GM12878 (cell line): ENCODE results near the gene PRUNE1. TPM values are rescaled to one million over a fixed set of nuclear protein-coding genes. Genes with fewer than 3 reads are reported as not detected.

Source experiments
- ATAC-seq: fragments of 200-7000 bp; cut with Tn5 transposase; 3 replicates; pipeline ENCODE4 v1.9.1; 2020; ENCODE audit warnings: mild to moderate bottlenecking, moderate library complexity
- BruUV-seq: library from RNA; stranded (reverse); fragments of 400-500 nt; replicated peaks from 2 replicates; lab custom pipeline; 2021; lab: Mats Ljungman, UMichigan
- CTCF ChIA-PET: fragments of 300-600 bp; sonication (Branson Sonifier 250); formaldehyde crosslinking; extraction: SDS; loops from one replicate; lab custom pipeline; 2021; ENCODE audit warnings: inconsistent platforms; lab: Yijun Ruan, JAX
- POLR2A ChIA-PET: fragments of 350-600 bp; formaldehyde crosslinking; extraction: SDS; loops from one replicate; lab custom pipeline; 2021; ENCODE audit warnings: inconsistent platforms; lab: Charles Lee
- RAD21 ChIA-PET: fragments of 300-600 bp; sonication (Branson Sonifier 250); formaldehyde crosslinking; loops from one replicate; lab custom pipeline; 2023; ENCODE audit warnings: antibody characterized with exemption; ENCODE audit not compliant: unreplicated experiment; lab: Charles Lee
- SMC1A ChIA-PET: fragments of 300-600 bp; sonication (Branson Sonifier 250); formaldehyde crosslinking; loops from one replicate; lab custom pipeline; 2023; ENCODE audit not compliant: unreplicated experiment, uncharacterized antibody; lab: Charles Lee
- DNase-seq: peaks from one replicate; pipeline ENCODE4 v3.0.0-alpha.2; 2011; ENCODE audit warnings: low read depth, low spot score
- FAIRE-seq: peaks from 3 replicates; lab custom pipeline; 2011; peaks lifted over from hg19 to GRCh38; lab: Jason Lieb, UNC
- H2AFZ ChIP-seq: 2 replicates; pipeline ENCODE4 v1.6.0; 2011; ENCODE audit warnings: low read depth, low read length, control low read depth; ENCODE audit not compliant: control insufficient read depth
- H3K27ac ChIP-seq: 2 replicates; pipeline ENCODE4 v1.5.1; 2011; ENCODE audit warnings: control low read depth; ENCODE audit not compliant: control insufficient read depth, insufficient read depth
- H3K27me3 ChIP-seq, 2 experiments: replicated peaks in 1 of 2; 2 replicates each; pipeline versions ENCODE4 v1.6.0 to v1.6.1; 2011; ENCODE audit warnings: low read length in 1 of 2; ENCODE audit not compliant: control insufficient read depth in 2 of 2, insufficient read depth in 2 of 2
- H3K36me3 ChIP-seq, 2 experiments: 2 replicates each; pipeline ENCODE4 v1.5.1; 2011; ENCODE audit warnings: low read length in 1 of 2; ENCODE audit not compliant: control insufficient read depth in 2 of 2, insufficient read depth in 2 of 2
- H3K4me1 ChIP-seq: 2 replicates; pipeline ENCODE4 v1.6.1; 2011; ENCODE audit warnings: mild to moderate bottlenecking, low read length, moderate library complexity, mixed read lengths; ENCODE audit not compliant: control insufficient read depth, insufficient read depth
- H3K4me2 ChIP-seq: 2 replicates; pipeline ENCODE4 v1.6.0; 2011; ENCODE audit warnings: control low read depth; ENCODE audit not compliant: control insufficient read depth, insufficient read depth
- H3K4me3 ChIP-seq: fragments of 200-600 bp; sonication (generic); 2 replicates; pipeline ENCODE4 v1.5.1; 2016
- H3K79me2 ChIP-seq: 2 replicates; pipeline ENCODE4 v1.6.0; 2011; ENCODE audit warnings: low read length; ENCODE audit not compliant: control insufficient read depth, insufficient read depth
- H3K9ac ChIP-seq: 2 replicates; pipeline ENCODE4 v1.8.0; 2011; ENCODE audit warnings: low read length, control low read depth, mixed read lengths; ENCODE audit not compliant: control insufficient read depth, insufficient read depth
- H3K9me3 ChIP-seq: replicated peaks from 3 replicates; pipeline ENCODE4 v1.5.1; 2011; ENCODE audit warnings: mild to moderate bottlenecking, low read length; ENCODE audit not compliant: control insufficient read depth, insufficient read depth
- H4K20me1 ChIP-seq: 2 replicates; pipeline ENCODE4 v1.6.0; 2011; ENCODE audit not compliant: control insufficient read depth, insufficient read depth
- HDAC6 ChIP-seq: fragments of 200-600 bp; sonication (generic); IDR thresholded peaks from one replicate; pipeline ENCODE4 v1.8.0; 2017; ENCODE audit warnings: antibody characterized with exemption; ENCODE audit not compliant: unreplicated experiment
- IRF3 ChIP-seq: fragments of 450-650 bp; IDR thresholded peaks from 2 replicates; pipeline ENCODE4 v1.6.1; 2014; ENCODE audit warnings: mild to moderate bottlenecking
- RBBP5 ChIP-seq: fragments of 200-600 bp; sonication (generic); conservative IDR thresholded peaks from 2 replicates; pipeline ENCODE4 v1.6.1; 2016
- WGBS: methylation state at CpG from one replicate; pipeline ENCODE4 v1.1.6; 2016; ENCODE audit warnings: low lambda C conversion rate; ENCODE audit not compliant: insufficient replicate concordance, insufficient coverage; ENCODE audit errors: missing lambda C conversion rate; 5-methylcytosine and 5-hydroxymethylcytosine counted together
- in situ Hi-C: fragments of 300-500 bp; cut with MboI; formaldehyde crosslinking; loops from 9 replicates; pipeline ENCODE4 v1.14.3; 2018; ENCODE audit warnings: mixed read lengths
- intact Hi-C: fragments of 100-400 bp; cut with micrococcal nuclease; formaldehyde crosslinking; loops from one replicate; pipeline ENCODE4 v1.14.2; 2022; ENCODE audit not compliant: unreplicated experiment
- polyA plus RNA-seq, 11 experiments: library from polyadenylated mRNA; depleted of rRNA in 4 of 11; unstranded in 6 of 11; stranded (reverse) in 5 of 11; fragments of >200 nt; fragmentation: Nextera tagmentation in 4 of 11; fragmentation: Illumina TruSeq in 1 of 11; extraction: Ambion mirVana in 4 of 11; extraction: Trizol in 1 of 11; gene quantifications; 1 replicate in 1 of 11; 2 replicates in 10 of 11; pipeline versions ENCODE4 v1.2.1 to v1.2.3, GENCODE V29; 2011 to 2016; ENCODE audit warnings: inconsistent platforms in 2 of 11, missing spikeins in 2 of 11, low read depth in 1 of 11
- total RNA-seq, 4 experiments: library from RNA; depleted of rRNA in 3 of 4; stranded (reverse); fragments of >200 nt in 3 of 4; fragmentation: Illumina TruSeq in 1 of 4; extraction: Trizol in 1 of 4; gene quantifications; 2 replicates each; pipeline versions ENCODE4 v1.2.1 to v1.2.3, GENCODE V29; 2013 to 2021

PRUNE1 gene
- total and polyA plus RNA-seq, 10 of the 15 experiments (the other 5 are each of a cell fraction or from before 2014, with no cell fraction given): 4.7 to 24.5 (median 12.4) TPM

- in situ Hi-C loops: no loop called here
Observed at GRCh38 chr1:150972417-150972940, 35.8 kb upstream of the PRUNE1 start.

More at GRCh38 chr1:150972417-150972940, 35.8 kb upstream of the PRUNE1 start:
- ChIA-PET SMC1A (interaction anchor here (0.6 kb wide), 1 partner anchor 185 kb away, joined by 3 read pairs; no protein-coding TSS in a partner anchor), POLR2A (no interaction called here), CTCF (interaction anchor here (2.4 kb wide), 1 partner anchor 8 kb away, joined by 8 read pairs; no protein-coding TSS in a partner anchor)
- BruUV-seq: TSS peak; percentile 43
- Histone ChIP-seq H3K4me1 (peaks cover 7% of the 10 kb centered on the region; the same call in 1 of the 2 replicates), H3K4me3 (peak overlapping the region; percentile 87; the same call in 1 of the 2 replicates), H3K27ac (no peak overlapping the region), H3K4me2 (peak overlapping the region; percentile 77), H3K36me3 (peaks cover 2 to 6% of the 10 kb centered on the region in 2 experiments; a peak in 3 of 4 replicates), H2AFZ (no peak overlapping the region), H3K9me3 (no peaks in the 10 kb centered on the region)
- ATAC-seq: no peak
- intact Hi-C loops: loop anchor here (10.0 kb wide), 2 partner anchors 208 to 348 kb away; partner anchors contain the start of genes CTSS and ENSA
- TF ChIP-seq RBBP5: no peak
- TF ChIP-seq HDAC6: no peak
- no peak for TF ChIP-seq IRF3
- TF ChIP-seq, all 136 proteins: peak for 0
- no peak for FAIRE-seq
- no peaks in the 10 kb centered on the region for H4K20me1 ChIP-seq
- no peak for DNase-seq
- peaks cover 39% of the 10 kb centered on the region for H3K79me2 ChIP-seq
- 90% methylated on average over 4 of the region's 4 CpGs for whole genome bisulfite sequencing
- RAD21 ChIA-PET: no interaction called here
- peak overlapping the region; percentile 85 for H3K9ac ChIP-seq
- H3K27me3 ChIP-seq: no peaks in the 10 kb centered on the region; a peak in 2 of 4 replicates
